ENCODE measurements around the gene YIPF5. TPM values are rescaled to one million over a fixed set of nuclear protein-coding genes. Genes with fewer than 3 reads are reported as not detected.

Gene YIPF5
- total RNA-seq = 10 to 100 TPM; 34.4 to 58.6 TPM

GRCh38 chr5:144170276-144171024, at the start of gene YIPF5, which contains the start of gene KCTD16:
TSS of gene YIPF5 (minus strand) at chr5:144170659. CDS start at chr5:144169955, 704 bp downstream.
TSS of gene KCTD16 (plus strand) at chr5:144170873.
- peak; percentile 98 for DNase-seq (ENCODE audit: low spot score)
- Mint-ChIP-seq H3K27me3 (peaks cover 7 to 15% of the 10 kb centered on the region in 2 donors), H3K9me3 (peaks cover 4% of the 10 kb centered on the region), H3K36me3 (peaks cover 24% of the 10 kb centered on the region), H3K4me1 (ENCODE audit: low read depth in 2 of 2) (peaks cover 26 to 43% of the 10 kb centered on the region in 2 donors), H3K27ac (peak within 1 kb of the TSS; percentile 92 to 99), H3K4me3 (peak within 1 kb of the TSS; percentile 99)
- peak; percentile 99 for ATAC-seq

- Mint-ChIP-seq H3K9me3 (no peaks in the 10 kb centered on the region), H3K27ac (no peak overlapping the region), H3K27me3 (peaks cover 7 to 22% of the 10 kb centered on the region in 2 donors), H3K4me1 (ENCODE audit: low read depth in 2 of 2) (no peaks in the 10 kb centered on the region), H3K36me3 (no peaks in the 10 kb centered on the region), H3K4me3 (no peak overlapping the region)
- no peak for DNase-seq (ENCODE audit: low spot score)
- no peak for ATAC-seq
Observed at GRCh38 chr5:144219869-144220268, 49.4 kb upstream of the YIPF5 start.

- DNase-seq (ENCODE audit: low spot score) = no peak
- Mint-ChIP-seq H3K27ac (no peak overlapping the region), H3K4me1 (ENCODE audit: low read depth in 2 of 2) (no peaks in the 10 kb centered on the region), H3K36me3 (no peaks in the 10 kb centered on the region), H3K4me3 (no peak overlapping the region), H3K27me3 (peaks cover 31 to 63% of the 10 kb centered on the region in 2 donors), H3K9me3 (no peaks in the 10 kb centered on the region)
- no peak for ATAC-seq
Observed at GRCh38 chr5:144210655-144211054, 40.2 kb upstream of the YIPF5 start.

- ATAC-seq = no peak
- Mint-ChIP-seq H3K4me1 (ENCODE audit: low read depth in 2 of 2) (no peaks in the 10 kb centered on the region), H3K36me3 (no peaks in the 10 kb centered on the region)
Observed at GRCh38 chr5:144209361-144209760, 38.9 kb upstream of the YIPF5 start.

GRCh38 chr5:144207875-144208444, 37.5 kb upstream of the YIPF5 start:
- no peak overlapping the region for H3K27ac Mint-ChIP-seq
- H3K36me3 Mint-ChIP-seq = no peaks in the 10 kb centered on the region
- peaks cover 36 to 63% of the 10 kb centered on the region in 2 donors for H3K27me3 Mint-ChIP-seq
- no peak for ATAC-seq
- no peak for DNase-seq (ENCODE audit: low spot score)
- H3K4me3 Mint-ChIP-seq = no peak overlapping the region
- no peaks in the 10 kb centered on the region for H3K4me1 Mint-ChIP-seq (ENCODE audit: low read depth in 2 of 2)
- no peaks in the 10 kb centered on the region for H3K9me3 Mint-ChIP-seq

More at GRCh38 chr5:144209361-144209760, 38.9 kb upstream of the YIPF5 start:
- Mint-ChIP-seq H3K27ac (no peak overlapping the region), H3K27me3 (peaks cover 36 to 64% of the 10 kb centered on the region in 2 donors), H3K9me3 (no peaks in the 10 kb centered on the region), H3K4me3 (no peak overlapping the region)
- no peak for DNase-seq (ENCODE audit: low spot score)

- no peaks in the 10 kb centered on the region for H3K36me3 Mint-ChIP-seq
- H3K4me3 Mint-ChIP-seq = no peak overlapping the region
- no peaks in the 10 kb centered on the region for H3K9me3 Mint-ChIP-seq
- H3K27me3 Mint-ChIP-seq = peaks cover 36 to 66% of the 10 kb centered on the region in 2 donors
- DNase-seq (ENCODE audit: low spot score) (no peak), ATAC-seq (no peak)
- no peaks in the 10 kb centered on the region for H3K4me1 Mint-ChIP-seq (ENCODE audit: low read depth in 2 of 2)
- no peak overlapping the region for H3K27ac Mint-ChIP-seq
Observed at GRCh38 chr5:144206141-144206540, 35.7 kb upstream of the YIPF5 start.

- Mint-ChIP-seq H3K27ac (no peak overlapping the region), H3K36me3 (no peaks in the 10 kb centered on the region), H3K4me3 (no peak overlapping the region), H3K4me1 (ENCODE audit: low read depth in 2 of 2) (no peaks in the 10 kb centered on the region), H3K9me3 (no peaks in the 10 kb centered on the region), H3K27me3 (peaks cover 36 to 69% of the 10 kb centered on the region in 2 donors)
- no peak for ATAC-seq
- no peak for DNase-seq (ENCODE audit: low spot score)
Observed at GRCh38 chr5:144205141-144205551, 34.7 kb upstream of the YIPF5 start.

GRCh38 chr5:144203750-144204596, 33.5 kb upstream of the YIPF5 start:
- DNase-seq (ENCODE audit: low spot score) (no peak), ATAC-seq (no peak)
- H3K9me3 Mint-ChIP-seq = no peaks in the 10 kb centered on the region
- H3K27me3 Mint-ChIP-seq = peaks cover 36 to 68% of the 10 kb centered on the region in 2 donors
- H3K36me3 Mint-ChIP-seq = no peaks in the 10 kb centered on the region
- H3K4me3 Mint-ChIP-seq = no peak overlapping the region
- H3K27ac Mint-ChIP-seq = no peak overlapping the region
- H3K4me1 Mint-ChIP-seq (ENCODE audit: low read depth in 2 of 2) = no peaks in the 10 kb centered on the region

GRCh38 chr5:144202726-144203125, 32.3 kb upstream of the YIPF5 start:
- no peaks in the 10 kb centered on the region for H3K4me1 Mint-ChIP-seq (ENCODE audit: low read depth in 2 of 2)
- DNase-seq (ENCODE audit: low spot score) = no peak
- ATAC-seq = no peak
- no peaks in the 10 kb centered on the region for H3K9me3 Mint-ChIP-seq
- H3K27me3 Mint-ChIP-seq = peaks cover 35 to 73% of the 10 kb centered on the region in 2 donors
- H3K27ac Mint-ChIP-seq = no peak overlapping the region
- H3K4me3 Mint-ChIP-seq = no peak overlapping the region
- H3K36me3 Mint-ChIP-seq = no peaks in the 10 kb centered on the region

GRCh38 chr5:144202072-144202471, 31.6 kb upstream of the YIPF5 start:
- Mint-ChIP-seq H3K27me3 (peaks cover 31 to 67% of the 10 kb centered on the region in 2 donors), H3K4me3 (no peak overlapping the region), H3K36me3 (no peaks in the 10 kb centered on the region), H3K4me1 (ENCODE audit: low read depth in 2 of 2) (no peaks in the 10 kb centered on the region), H3K9me3 (no peaks in the 10 kb centered on the region), H3K27ac (no peak overlapping the region)
- ATAC-seq (no peak), DNase-seq (ENCODE audit: low spot score) (no peak)

GRCh38 chr5:144201588-144201987, 31.1 kb upstream of the YIPF5 start:
- ATAC-seq (no peak), DNase-seq (ENCODE audit: low spot score) (no peak)
- H3K36me3 Mint-ChIP-seq = no peaks in the 10 kb centered on the region
- no peaks in the 10 kb centered on the region for H3K4me1 Mint-ChIP-seq (ENCODE audit: low read depth in 2 of 2)
- H3K27ac Mint-ChIP-seq = no peak overlapping the region
- H3K9me3 Mint-ChIP-seq = no peaks in the 10 kb centered on the region
- H3K4me3 Mint-ChIP-seq = no peak overlapping the region
- peaks cover 31 to 66% of the 10 kb centered on the region in 2 donors for H3K27me3 Mint-ChIP-seq

- no peak overlapping the region for H3K27ac Mint-ChIP-seq
- no peaks in the 10 kb centered on the region for H3K4me1 Mint-ChIP-seq (ENCODE audit: low read depth in 2 of 2)
- ATAC-seq (no peak), DNase-seq (ENCODE audit: low spot score) (no peak)
- H3K36me3 Mint-ChIP-seq = no peaks in the 10 kb centered on the region
- peaks cover 20 to 34% of the 10 kb centered on the region in 2 donors for H3K27me3 Mint-ChIP-seq
- no peaks in the 10 kb centered on the region for H3K9me3 Mint-ChIP-seq
- H3K4me3 Mint-ChIP-seq = no peak overlapping the region
Observed at GRCh38 chr5:144198386-144198785, 27.9 kb upstream of the YIPF5 start.

GRCh38 chr5:144196612-144197011, 26.2 kb upstream of the YIPF5 start:
- Mint-ChIP-seq H3K9me3 (no peaks in the 10 kb centered on the region), H3K36me3 (no peaks in the 10 kb centered on the region), H3K4me1 (ENCODE audit: low read depth in 2 of 2) (no peaks in the 10 kb centered on the region), H3K4me3 (no peak overlapping the region), H3K27me3 (peaks cover 15 to 23% of the 10 kb centered on the region in 2 donors), H3K27ac (no peak overlapping the region)
- ATAC-seq = no peak
- DNase-seq (ENCODE audit: low spot score) = no peak

- H3K4me3 Mint-ChIP-seq = no peak overlapping the region
- no peaks in the 10 kb centered on the region for H3K4me1 Mint-ChIP-seq (ENCODE audit: low read depth in 2 of 2)
- ATAC-seq = no peak
- H3K27me3 Mint-ChIP-seq = peaks cover 15% of the 10 kb centered on the region in 2 donors
- no peak for DNase-seq (ENCODE audit: low spot score)
- H3K9me3 Mint-ChIP-seq = no peaks in the 10 kb centered on the region
- H3K27ac Mint-ChIP-seq = peak overlapping the region in 1 of 2 donors; percentile 42
- H3K36me3 Mint-ChIP-seq = no peaks in the 10 kb centered on the region
Observed at GRCh38 chr5:144195448-144195847, 25.0 kb upstream of the YIPF5 start.
